Inflammatory macrophage (primary cell): ENCODE results near the gene NUDT1.

ENCODE experiments used
- DNase-seq, 2 donors: peaks; one replicate each; pipeline ENCODE4 v3.0.0-alpha.2; 2020 to 2022

NUDT1 gene

DNA sequence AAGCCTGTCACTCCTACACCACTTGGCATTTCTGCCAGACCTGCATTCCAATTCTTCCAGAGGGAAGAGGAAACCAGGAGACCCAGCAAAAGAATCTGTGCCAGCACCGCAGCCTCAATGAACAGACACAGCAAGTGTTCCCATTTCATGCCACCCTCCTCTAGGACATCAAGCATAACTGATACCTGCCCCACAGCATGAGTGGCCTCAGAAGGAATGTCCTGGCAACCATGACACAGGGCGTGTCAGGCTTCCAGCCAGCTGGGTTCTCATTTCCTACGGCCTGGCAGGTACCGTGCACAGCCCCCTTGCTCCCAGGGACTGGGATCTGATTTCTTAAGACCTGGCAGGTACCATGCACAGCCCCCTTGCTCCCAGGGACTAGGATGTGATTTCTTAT is 17.1 kb upstream of the NUDT1 start:
- DNase-seq, result no peak

- DNase-seq, result no peak
These were observed 16.7 kb upstream of the NUDT1 start for GRCh38 chr7:2225336-2225735.

DNA sequence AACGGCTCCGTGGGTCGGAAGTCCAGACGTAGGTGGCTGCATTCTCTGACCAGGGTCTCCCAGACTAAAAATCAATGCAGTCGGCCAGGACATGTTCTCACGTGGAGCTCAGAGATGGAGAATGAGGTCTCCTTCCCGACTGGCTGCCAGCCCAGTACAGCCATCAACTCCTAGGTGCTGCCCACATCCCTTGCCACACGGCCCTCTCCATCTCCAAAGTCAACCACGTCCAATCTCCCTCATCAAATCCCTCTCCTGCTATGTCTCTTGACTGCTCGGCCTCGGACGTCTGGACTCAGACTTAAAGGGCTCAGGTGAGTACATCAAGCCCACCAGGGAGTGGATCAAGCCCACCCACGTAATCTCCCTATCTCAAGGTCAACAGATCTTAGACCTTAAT is 16.2 kb upstream of the NUDT1 start:
- DNase-seq, result no peak

DNA sequence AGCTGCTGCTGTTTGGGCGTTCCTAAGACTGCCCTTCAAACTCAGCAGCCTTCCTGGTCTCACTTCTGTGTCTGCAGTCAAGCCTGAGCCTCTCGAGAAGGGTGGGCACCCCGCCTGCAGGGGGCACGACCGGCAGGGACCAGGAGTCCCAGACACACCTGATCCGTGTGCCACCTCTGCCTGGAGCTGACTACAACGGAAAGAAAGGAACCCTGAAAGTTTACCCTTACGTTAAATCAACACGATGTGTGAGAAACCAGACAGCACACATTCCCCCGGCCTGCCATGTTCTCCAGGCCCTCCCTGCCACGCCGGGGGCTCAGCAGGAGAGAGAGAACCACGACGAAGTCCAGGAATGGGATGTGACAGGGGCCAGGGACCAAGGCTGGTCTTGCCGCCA is 14.3 kb upstream of the NUDT1 start:
- no peak for DNase-seq

DNA sequence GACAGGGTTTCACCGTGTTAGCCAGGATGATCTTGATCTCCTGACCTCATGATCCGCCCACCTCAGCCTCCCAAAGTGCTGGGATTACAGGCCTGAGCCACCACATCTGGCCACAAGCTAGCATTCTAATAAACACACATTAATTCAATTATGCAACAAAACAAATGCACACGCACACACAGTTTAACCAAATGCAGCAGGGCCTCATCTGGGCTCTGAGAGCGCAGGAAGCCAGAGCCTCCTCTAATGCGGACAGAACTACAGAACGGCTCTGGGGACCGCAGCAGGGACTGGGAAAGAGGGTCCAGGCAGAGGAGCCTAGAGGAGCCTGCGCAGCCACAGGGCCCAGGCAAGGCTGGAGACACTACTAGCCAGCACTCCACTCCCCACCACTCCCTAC is 13.1 kb upstream of the NUDT1 start:
- no peak for DNase-seq

DNA sequence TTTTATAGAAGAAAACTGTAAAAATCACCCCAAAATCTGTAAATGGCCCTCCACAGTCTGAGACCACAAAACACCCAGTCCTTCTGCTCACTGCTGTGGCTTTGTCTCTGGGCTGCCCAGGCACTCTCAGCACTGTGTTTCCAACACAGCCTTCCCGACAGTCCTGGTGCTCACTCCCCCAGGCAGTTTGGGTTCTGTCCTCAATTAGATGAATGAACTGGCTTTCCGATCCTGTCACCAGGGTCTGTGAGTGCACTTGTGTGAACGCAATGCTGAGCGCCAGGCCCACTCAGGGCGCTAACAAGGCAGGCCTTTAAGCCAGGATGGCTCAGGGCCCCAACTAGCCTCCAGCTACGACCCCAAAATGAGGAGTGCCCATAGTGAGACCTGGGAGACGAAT is 12.6 kb upstream of the NUDT1 start:
- no peak for DNase-seq

DNA sequence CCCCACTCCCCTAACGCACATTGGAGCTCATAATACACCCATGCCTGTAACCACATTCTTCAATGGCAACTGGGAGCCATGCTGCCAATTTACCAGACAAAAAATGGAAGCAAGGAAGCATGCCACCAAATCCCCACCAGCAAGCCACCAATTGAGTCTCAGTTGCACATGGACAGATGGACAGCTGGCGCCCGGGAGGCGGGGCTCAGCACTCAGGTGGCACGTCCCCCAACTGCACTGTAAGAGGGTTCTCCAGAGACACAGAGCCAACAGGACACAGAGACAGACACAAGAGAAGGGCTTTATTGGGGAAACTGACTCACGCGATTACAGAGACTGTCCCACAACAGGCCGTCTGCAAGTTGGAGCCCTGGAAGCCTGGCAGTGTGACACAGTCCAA is 11.8 kb upstream of the NUDT1 start:
- DNase-seq, result no peak

GRCh38 chr7:2230882-2231281 is 11.1 kb upstream of the NUDT1 start:
- no peak for DNase-seq

GRCh38 chr7:2231992-2232765 is 9.8 kb upstream of the NUDT1 start:
- DNase-seq, result peak in 1 of 2 donors; percentile 23

GRCh38 chr7:2232766-2233520 is 9.1 kb upstream of the NUDT1 start, which contains the start of gene MAD1L1:
TSS of gene MAD1L1 (minus strand) at chr7:2232945. CDS start at chr7:2230133, 2,812 bp downstream.
- DNase-seq, result peak; percentile 88 to 92

GRCh38 chr7:2233926-2234325 is 8.1 kb upstream of the NUDT1 start:
- no peak for DNase-seq

- peak; percentile 92 to 95 for DNase-seq
These were observed 4.9 kb upstream of the NUDT1 start for GRCh38 chr7:2237109-2237602.

DNA sequence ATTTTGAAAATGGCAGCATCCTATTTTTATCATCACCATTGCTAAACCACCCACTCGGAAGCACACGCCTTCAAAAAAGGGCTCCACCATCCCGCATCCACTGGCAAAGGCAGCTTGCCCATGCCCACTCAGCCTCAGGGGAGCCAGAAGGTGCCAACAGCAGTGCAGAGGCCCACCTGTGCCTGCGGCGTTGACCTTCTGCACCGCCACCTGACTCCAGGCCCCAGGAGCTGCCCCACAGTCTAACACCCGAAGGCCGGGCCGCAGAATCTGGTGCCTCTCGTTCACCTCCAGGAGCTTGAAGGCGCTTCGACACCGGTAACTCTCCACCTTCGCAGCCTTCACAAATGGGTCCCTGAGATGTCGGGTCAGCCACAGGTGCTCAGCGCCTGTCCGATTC is 2.8 kb upstream of the NUDT1 start:
- no peak for DNase-seq

- DNase-seq, result peak; percentile 11 to 33
These were observed 759 bp downstream of the NUDT1 start for GRCh38 chr7:2242541-2243429.

DNA sequence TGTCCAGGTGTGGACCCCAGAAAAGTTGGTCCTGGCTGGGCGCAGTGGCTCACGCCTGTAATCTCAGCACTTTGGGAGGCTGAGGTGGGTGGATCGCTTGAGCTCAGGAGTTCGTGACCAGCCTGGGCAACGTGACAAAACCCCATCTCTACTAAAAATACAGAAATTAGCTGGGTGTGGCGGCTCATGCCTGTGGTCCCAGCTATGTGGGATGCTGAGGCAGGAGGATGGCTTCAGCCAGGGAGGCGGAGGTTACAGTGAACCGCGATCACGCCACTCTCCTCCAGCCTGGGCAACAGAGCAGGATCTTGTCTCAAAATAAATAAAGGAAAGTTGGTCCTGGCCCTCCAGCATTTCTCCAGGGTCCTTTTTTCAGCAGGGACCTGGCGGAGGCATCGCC is 1.4 kb downstream of the NUDT1 start:
- DNase-seq, result no peak

DNA sequence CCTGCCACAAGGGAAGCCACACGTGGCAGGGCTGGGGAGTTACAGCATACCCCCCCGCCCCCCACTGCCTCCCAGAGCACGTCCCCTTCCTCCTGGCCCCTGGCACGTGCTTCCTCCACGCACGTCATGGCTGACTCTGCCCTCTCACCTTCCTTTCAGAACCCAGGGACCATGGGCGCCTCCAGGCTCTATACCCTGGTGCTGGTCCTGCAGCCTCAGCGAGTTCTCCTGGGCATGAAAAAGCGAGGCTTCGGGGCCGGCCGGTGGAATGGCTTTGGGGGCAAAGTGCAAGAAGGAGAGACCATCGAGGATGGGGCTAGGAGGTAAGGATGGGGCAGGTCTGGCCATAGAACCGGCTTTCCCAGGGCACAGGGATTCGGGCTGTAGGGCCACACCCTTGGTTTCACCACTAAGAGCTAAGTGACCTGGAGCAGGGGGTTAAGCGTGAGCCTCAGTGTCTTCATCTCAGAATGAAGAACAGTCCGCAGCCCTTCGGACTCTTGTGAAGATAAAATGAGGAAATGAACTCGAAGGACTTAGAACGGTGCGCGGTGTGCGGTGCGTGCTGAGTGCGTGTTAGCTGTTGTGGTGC is 2.5 kb downstream of the NUDT1 start:
- no peak for DNase-seq

- DNase-seq, result peak; percentile 50 to 70
These were observed 4.1 kb downstream of the NUDT1 start for GRCh38 chr7:2245883-2246675.

- DNase-seq, result no peak
These were observed 5.3 kb downstream of the NUDT1 start for GRCh38 chr7:2247141-2247995.

DNA sequence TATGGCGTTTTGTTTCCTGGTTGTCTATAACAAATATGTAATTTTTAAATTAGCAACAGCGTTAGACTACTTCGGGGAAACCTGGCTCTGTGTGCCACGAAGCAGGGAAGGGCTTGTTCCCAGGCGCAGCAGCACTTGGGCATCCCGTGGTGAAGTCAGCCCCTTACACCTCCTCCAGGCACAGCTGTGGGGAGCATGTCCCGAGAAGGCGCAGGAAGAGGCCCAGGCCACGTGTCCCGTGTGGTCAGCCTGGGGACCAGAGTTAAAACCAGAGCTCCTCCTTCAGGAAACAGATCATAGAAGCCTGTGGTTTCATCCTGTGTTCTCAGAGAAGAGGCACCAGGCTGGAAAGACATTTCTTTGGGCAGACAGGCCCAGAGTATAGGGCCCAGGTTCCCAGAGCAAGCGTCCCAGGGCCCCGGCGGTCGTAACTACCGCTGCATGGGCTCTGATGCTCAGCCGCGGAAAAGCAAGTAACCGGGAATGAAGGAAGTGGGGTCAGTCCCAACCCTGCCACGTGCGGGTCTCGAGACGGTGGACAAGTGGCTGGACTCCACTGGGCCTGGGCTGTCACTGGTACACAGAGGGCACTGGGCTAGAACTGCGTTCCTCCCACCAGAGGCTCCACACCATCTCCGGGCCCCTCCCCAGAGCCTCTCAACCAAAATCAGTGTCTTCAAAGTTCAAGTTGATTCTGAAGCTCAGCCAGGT is 7.1 kb downstream of the NUDT1 start:
- DNase-seq, result peak; percentile 83 to 90
